Activated naive CD4-positive, alpha-beta T cell treated with Interleukin-2 at 50 U/mL for 16 hours (primary cell): ENCODE results near the gene GAPDHS.

Source experiments
- DNase-seq: peaks from one replicate; pipeline ENCODE4 v3.0.0-alpha.2; 2020

GAPDHS gene

DNA sequence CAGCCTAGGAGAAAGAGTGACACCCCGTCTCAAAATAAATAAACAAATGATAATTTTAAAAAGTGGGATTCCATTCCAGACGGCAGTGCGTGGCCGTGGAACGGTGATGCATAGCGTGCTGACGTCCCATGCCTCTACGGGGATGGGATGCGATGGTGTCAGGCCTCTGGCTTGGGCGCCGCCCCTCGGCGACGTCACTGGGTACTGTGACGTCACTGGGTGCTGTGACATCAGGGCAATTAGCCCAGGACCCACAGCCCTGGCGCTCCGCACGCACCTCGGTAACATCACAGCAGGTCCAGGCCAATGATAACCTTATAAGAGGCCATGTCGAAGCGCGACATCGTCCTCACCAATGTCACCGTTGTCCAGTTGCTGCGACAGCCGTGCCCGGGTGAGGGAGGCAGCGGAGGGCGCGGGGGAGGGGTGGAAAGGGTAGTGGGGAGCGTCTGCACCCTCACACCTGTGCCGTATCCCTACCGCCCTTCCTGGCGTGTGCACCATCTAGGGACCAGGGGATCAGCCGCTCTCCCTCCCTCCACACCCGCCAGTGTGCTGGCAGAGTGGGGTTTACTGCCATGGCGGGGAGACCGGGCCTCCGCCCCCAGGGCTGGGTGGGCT lies at the start of gene GAPDHS:
Gene GAPDHS, plus strand, starts transcription at position 256 of the 621 bp plus-strand sequence. Its CDS starts 72 bp downstream, at position 328.
- DNase-seq = no peak

DNA sequence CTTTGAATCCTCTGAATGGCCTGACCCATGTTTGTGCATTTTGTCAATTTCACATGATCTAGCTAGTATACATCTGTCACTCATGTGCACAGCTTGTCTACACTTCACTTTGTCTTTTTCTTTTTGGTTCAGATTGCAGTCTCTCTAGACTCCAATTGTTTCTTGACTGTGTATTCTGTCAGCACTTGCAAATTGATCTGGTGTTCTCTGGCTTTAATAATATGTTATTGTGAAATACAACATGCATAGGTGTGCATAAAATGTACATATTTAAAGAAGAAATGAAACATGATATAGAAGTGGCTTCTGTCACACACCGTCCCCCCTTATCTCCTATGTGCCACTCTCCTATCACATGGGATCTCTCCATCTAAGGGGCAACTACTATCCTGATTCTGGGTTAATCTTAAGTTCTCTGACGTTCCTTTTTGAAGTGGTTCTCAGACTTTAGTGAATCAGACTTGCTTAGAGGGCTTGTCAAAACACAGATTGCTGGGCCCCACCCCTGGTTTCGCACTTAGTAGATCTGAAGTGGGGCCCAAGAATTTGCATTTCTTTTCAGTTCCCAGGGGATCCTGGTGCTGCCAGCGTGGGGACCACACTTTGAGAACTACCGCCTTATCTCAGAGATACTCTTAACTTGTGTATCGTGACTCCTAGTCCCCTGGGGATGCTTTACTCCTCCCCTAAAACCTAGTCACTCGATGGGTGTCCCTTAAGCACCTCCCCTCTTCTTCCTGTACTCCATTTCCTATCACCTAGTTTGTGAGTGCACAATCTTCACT lies 48.8 kb upstream of the GAPDHS start:
- DNase-seq = no peak

- no peak for DNase-seq
These were observed 47.0 kb upstream of the GAPDHS start for GRCh38 chr19:35486268-35486708.

DNA sequence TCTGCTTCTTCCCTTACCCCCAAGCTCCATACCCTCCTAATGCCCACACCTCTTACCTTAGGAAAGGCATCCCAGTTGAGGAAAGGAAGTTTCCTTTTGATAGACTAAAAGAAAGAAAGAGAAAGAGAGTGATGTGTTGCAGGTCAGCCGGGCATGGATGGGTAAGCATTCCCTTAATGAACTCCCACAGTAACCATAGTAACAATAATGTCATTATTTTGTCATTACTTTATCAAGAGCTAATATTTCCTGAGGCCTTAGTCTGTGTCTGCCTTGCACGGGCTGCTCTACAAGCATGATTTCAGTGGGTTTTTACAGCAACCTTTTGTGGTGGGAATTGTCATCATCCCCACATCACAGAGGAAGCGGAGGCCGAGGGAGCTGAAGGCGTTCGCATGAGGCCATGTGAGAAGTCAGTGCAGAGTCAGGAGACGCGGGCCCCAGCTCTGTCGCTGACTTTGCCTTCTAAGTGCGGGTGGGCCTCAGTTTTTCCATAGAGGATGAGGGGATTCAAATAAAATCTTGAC lies 45.5 kb upstream of the GAPDHS start:
- no peak for DNase-seq

DNA sequence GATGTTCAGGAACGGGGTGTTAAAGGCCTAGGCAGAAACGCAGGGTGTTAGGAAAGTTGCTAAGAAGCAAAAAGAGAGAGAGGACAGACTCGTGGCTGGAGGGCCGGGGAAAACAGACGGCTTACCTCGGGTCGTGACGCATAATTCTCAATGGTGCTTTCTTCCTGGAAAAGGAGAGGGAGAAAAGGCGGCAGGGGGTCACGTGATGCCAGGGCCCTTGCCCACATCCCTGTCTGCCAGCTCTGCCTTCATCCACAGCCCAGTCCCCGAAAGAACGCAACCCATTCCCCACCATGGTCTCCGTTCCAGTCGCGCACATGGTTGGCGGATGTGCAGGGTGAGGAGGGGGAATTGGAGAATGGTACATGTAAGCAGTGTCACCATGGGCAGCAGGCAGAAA lies 44.6 kb upstream of the GAPDHS start:
- no peak for DNase-seq

GRCh38 chr19:35490364-35490763 lies 42.9 kb upstream of the GAPDHS start, which contains the start of gene KRTDAP:
Gene KRTDAP (minus strand): TSS chr19:35490464. CDS start chr19:35490442, 22 bp downstream.
- no peak for DNase-seq

- no peak for DNase-seq
These were observed 41.4 kb upstream of the GAPDHS start for GRCh38 chr19:35491836-35492360.

- DNase-seq = no peak
These were observed 39.3 kb upstream of the GAPDHS start for GRCh38 chr19:35493971-35494370.

DNA sequence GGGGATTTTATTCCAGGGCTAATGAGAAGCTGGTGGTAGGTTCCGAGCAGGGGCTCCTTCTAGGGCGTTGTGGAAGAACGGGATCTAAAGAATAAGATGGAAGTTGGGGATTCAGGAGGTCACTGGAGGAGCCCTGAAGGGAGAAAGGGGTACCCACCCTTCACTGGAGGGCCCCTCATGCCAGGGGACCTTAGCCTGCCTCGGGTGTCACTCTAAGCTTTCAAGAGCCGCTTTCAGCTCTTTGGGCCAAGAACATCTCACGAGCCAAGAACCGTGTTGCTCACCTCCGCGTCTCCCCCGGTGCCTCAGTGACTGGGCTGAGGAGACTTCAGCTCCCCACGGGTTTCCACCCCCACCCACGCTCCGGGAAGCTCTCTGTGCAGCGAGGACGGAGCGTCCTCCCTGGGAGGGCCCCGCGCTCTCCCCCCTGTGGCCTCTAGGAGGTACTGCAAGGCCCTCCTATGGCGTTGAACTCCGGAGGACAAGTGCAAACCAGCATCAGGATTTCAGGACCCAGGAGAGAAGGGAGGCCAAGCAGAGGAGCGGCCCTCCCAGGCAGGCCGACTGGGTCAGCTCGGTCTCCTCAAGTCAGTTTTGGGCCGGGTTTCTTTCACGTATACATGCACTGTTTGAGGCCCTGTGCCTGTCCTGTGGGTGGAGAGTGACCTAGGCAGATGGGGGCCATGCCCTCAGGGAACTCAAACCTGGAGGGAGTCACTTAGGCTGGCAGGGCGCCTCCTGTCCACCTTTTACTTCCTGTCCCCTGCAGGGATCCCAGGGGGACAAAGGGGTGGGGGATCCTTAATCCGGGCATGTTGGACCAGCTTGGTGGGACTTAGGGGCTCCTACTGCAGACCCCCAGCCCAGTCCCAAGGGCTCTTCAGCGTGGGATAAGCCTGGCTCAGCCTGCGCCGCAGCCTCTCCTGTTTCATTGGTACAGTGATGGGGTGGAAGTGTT lies 37.9 kb upstream of the GAPDHS start:
- peak; percentile 79 for DNase-seq

GRCh38 chr19:35497406-35497805 lies 35.9 kb upstream of the GAPDHS start:
- no peak for DNase-seq

- no peak for DNase-seq
These were observed 35.0 kb upstream of the GAPDHS start for GRCh38 chr19:35498220-35498619.

GRCh38 chr19:35498984-35499527 lies 34.2 kb upstream of the GAPDHS start:
- DNase-seq = no peak

GRCh38 chr19:35500611-35501010 lies 32.6 kb upstream of the GAPDHS start:
- DNase-seq = no peak

- DNase-seq = no peak
These were observed 31.6 kb upstream of the GAPDHS start for GRCh38 chr19:35501684-35502083.

DNA sequence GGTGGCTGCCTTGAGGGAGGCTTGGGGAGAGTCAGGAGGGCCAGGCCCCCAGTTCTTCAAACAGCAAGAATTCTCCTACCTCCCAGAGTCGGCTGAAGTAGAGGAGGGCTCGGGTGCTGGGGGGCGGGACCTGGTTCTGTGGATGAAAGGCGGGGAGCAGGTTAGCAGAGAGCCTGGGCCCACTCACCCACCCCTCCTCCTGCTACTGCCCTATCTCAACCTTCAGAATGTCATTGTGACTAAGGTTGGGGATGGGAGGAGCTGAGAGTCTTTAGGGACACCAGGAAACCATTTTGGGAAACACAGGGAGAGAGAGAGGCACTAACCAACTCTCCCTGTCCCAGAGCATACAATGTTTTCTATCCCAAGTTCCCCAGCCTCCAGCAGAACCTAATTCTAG lies 30.5 kb upstream of the GAPDHS start:
- DNase-seq = no peak

GRCh38 chr19:35506011-35506410 lies 27.2 kb upstream of the GAPDHS start:
- no peak for DNase-seq

- no peak for DNase-seq
These were observed 25.7 kb upstream of the GAPDHS start for GRCh38 chr19:35507561-35507960.

DNA sequence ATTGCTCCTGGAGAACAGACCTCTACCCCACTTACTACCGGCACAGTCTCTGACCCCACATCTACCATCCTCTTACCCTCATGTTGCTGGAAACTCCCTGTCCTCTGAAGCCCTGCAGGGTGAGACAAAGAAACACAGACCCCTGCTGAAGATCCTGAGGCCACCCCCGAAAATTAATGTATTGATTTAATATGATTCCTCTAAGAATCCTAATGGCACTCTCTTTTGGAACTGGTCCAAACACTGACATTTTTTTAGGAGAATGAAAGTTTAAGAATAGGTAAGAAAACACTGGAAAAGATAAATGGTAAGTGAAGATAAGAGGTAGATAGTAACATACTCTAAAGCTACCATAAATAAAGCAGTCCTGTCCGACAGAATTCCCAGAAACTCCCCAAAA lies 25.1 kb upstream of the GAPDHS start:
- DNase-seq = no peak

- DNase-seq = peak; percentile 41
These were observed 24.1 kb upstream of the GAPDHS start for GRCh38 chr19:35509018-35509652.

DNA sequence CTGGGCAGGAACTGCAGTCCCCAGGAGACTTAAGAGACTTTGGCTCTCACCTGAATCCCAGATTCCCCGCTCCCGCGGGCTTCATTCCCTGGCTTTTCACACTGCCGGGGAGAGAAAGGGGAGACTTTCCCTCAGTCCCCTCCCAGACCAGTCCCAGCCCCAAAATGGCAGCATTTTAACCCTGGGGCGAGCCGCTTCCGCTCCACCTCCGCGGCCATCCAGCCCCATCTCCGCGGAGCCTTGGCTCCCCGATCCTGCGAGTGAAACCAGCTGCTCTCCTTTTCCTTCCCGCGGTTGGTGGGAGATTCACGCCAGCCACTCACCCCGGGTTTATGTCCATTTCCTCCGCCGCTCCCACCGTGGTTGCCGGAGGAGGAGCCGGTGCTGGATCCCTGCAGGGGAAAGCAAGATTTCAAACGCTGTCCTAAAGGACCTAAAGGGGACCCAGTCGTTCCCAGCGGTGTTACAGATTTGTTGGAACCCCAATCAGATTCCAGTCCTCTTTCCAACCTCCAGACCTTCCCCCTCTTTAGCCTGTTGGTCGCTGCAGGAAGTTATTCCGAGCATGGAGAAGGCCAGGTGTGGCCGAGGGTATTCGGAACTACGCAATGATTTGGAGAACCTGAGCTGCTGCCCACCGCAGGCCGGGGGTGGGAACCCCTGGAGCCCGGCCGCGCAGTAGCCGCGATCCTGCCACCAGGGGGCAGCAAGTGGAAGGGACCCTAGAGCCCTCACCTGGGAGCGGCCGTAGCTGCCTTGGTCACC lies 23.2 kb upstream of the GAPDHS start:
- peak; percentile 77 for DNase-seq

- no peak for DNase-seq
These were observed 22.7 kb upstream of the GAPDHS start for GRCh38 chr19:35510626-35510964.
